Activated T-cell treated with anti-CD3 and anti-CD28 coated beads for 24 hours (primary cell): ENCODE results near the gene MAD1L1.

Experiments used
- DNase-seq: peaks from one replicate; pipeline ENCODE4 v3.0.0-alpha.2; 2020; ENCODE audit warnings: low read depth

Gene MAD1L1

GRCh38 chr7:1952169-1952760 is 280.5 kb downstream of the MAD1L1 start:
- DNase-seq: no peak

DNA sequence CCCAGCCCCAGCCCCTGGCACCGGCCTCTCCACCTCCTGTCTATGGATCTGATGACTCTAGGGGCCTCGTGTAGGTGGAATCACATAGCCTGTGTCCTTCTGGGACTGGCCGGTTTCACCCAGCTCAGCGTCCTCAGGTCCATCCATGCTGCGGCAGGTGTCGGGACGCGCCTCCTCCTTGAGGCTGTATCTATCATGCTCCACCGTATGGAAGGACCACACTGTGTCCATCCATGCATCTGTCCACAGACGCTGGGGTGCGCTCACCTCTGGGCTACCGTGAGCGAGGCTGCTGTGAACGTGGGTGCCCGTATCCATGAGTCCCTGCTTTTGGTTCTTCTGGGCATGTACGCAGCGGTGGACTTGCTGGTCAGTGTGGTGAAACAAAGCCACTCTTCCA is 281.1 kb downstream of the MAD1L1 start:
- DNase-seq: no peak

DNA sequence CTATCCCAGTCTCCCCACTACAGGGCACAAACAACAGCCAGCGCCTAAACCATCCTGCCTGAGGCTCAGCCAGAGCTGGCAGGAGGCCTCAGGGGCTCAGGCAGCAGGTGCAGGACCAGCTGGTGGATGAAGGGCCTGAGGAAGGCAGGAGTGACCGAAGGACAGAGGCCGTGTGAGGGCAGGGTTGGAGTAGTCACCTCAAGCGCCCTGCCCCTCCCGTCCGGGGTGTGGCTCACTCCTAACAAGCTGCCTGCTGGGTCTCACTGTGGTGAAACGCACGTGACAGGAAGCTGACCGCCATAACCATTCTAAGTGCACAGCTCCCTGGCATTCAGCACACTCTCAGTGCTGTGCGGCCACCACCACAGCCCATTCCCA is 281.6 kb downstream of the MAD1L1 start:
- DNase-seq: no peak

DNA sequence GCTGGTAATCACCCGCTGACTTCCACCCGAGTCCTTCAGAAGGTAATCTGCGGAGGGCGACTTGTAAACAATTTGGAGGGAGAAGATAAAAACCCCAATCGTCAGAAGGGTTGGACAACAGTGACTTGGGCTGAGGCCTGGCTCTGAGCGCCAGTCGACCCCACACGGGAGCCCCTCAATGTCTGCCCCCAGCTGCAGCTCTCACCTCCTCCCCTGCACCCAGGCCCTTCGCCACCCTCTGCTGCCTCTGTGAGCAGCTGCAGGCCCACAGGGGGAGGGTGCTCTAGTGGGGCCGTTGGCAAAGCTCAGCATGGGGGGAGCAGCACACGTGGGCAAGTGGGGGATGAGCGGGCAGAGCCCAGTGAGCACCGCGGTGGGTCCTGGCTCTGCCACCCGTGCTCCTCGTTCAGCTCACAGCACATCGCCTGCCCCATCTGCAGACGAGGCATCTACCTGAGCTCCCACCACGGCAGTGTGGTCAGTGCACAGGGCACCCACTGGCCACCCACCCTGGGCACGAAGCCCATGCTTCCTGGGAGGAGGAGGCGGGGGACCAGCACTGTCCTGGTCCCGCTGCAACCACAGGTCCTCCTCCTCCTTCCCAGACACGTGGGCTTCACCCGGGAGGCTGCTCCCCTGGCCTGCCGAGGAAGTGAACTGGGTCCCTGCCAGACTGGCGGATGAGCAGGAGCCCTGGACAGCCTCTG is 282.1 kb downstream of the MAD1L1 start:
- no peak for DNase-seq

- no peak for DNase-seq
Observed at GRCh38 chr7:1950066-1950451, 282.7 kb downstream of the MAD1L1 start.

DNA sequence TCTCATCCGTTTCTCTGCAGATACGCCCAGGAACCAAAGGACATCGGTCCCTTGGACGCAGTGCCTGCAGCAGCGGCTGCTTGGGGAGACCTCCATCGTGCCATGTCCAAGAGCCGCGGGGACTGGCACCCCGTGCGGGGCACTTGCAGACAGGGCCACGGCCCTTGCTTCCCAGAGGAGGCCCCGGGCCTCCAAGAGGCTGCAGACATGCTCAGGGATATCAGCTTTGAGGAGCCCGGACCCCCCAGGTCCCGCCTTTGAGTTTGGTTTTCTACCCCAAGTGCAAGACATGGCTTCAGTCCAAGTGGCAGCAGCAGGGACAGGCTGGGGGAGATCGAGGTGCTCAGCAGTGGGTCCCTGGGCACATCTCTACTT is 283.1 kb downstream of the MAD1L1 start:
- no peak for DNase-seq

GRCh38 chr7:1948887-1949680 is 283.7 kb downstream of the MAD1L1 start:
- no peak for DNase-seq

- DNase-seq: no peak
Observed at GRCh38 chr7:1948301-1948796, 284.4 kb downstream of the MAD1L1 start.

DNA sequence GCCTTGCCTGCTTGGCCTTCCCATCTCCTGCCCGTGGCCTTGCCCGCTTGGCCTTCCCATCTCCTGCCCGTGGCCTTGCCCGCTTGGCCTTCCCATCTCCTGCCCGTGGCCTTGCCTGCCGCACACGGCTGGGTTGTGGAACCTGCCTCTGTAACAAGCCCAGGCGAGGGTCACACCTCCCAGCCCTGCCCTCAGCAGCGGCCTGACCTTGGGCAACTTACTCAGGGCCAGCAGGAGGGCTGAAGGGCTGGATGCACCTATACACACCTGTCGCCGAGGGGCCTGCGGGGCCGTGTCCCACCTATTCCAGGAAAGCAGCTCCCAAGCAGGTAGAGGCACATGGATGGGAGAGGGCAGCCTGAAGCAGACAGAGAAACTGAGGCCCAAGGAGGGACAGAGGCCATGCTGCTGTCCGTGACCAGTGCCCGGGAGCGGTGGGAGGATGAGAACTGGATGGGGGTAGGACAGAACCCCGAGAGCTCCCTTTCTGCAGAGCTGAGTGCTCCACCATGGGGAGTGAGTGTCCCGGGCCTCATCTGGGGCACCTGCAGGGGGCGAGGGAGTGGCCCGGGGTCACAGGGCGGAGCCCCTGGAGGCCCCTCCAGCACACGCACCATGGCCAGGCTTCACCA is 285.0 kb downstream of the MAD1L1 start:
- DNase-seq: no peak

GRCh38 chr7:1946773-1947450 is 285.8 kb downstream of the MAD1L1 start:
- DNase-seq: no peak

DNA sequence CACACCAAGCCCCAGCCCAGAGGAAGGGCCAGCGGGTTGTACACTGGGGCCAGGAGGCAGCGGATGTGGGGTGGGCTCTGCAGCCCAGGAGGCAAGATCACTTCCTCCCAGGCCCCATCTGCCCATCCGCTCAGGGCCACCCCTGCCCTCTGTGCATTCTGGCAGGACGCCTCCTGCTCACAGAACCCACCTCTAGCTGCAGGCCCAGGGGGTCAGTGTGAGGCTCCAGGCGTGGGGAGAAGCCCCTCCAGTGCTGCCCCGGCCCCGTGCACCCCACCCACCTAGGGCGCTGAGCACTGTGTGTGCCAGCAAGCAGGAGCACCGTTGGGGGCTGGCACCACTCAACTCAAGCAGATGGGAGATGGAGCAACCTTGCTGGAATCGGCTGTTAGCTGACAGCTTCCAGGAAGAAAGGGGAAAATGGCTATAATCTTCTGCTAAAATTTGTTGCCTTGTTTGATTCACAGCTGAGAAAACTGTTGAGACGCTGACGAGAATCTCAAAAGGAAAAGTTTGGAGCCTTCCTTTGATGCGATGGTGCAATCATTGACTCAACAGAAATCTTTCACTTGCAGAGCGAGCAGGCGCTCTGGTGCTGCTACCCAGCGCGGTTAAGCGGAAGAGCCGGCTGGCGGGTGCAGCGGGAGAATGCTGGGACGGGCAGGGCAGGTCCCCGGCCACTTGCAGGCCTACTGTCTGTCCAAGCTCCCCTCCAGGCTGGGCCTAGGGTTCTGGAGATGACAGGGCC is 286.5 kb downstream of the MAD1L1 start:
- DNase-seq: no peak

- DNase-seq: no peak
Observed at GRCh38 chr7:1945558-1945957, 287.2 kb downstream of the MAD1L1 start.

DNA sequence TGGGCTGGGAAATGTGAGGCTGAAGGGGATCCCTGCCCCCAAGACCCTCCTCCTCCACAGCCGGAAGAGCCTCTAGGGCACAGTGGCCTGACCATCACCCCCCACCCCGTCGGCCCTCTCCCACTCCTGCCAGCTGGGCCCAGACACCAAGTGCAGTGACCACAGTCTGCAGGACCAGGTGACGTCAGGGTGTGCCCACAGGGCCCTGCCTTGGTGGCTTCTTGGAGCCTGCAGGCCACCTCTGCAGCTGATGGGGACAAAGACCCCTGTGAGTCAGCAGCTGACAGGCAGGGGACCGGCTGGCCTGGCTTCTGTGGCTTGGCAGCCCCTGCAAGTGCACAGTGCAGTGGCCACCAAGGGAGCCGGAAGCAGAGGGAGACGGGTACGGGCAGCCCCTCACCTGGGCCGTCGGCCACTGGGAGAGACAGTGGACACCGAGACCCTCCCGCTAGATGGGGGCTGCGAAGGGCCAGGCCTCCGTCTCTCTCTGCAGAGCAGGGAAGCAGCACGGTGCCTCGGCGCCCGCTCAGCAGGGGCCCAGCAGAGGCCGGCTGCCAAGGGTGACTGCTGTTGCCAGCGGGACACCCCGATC is 288.0 kb downstream of the MAD1L1 start:
- DNase-seq: no peak

GRCh38 chr7:1943933-1944618 is 288.7 kb downstream of the MAD1L1 start:
- DNase-seq: no peak

DNA sequence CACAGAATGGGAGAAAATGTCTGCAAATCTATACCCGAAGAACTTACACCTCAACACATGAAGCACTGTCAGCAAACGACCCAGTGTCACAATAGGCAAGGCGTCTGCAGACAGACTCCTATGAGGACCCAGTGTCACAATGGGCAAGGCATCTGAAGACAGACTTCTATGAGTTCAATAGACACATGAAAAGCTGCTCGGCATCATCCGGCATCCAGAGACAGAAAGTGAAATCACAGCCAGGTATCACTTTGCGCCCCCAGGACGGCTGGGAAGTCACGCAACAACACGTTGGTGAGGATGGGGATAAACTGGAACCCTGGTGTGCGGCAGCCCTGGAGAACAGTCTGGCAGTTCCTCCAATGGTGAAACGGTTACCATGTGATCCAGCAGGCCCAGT is 289.4 kb downstream of the MAD1L1 start:
- no peak for DNase-seq

GRCh38 chr7:1942941-1943289 is 289.8 kb downstream of the MAD1L1 start:
- DNase-seq: no peak

DNA sequence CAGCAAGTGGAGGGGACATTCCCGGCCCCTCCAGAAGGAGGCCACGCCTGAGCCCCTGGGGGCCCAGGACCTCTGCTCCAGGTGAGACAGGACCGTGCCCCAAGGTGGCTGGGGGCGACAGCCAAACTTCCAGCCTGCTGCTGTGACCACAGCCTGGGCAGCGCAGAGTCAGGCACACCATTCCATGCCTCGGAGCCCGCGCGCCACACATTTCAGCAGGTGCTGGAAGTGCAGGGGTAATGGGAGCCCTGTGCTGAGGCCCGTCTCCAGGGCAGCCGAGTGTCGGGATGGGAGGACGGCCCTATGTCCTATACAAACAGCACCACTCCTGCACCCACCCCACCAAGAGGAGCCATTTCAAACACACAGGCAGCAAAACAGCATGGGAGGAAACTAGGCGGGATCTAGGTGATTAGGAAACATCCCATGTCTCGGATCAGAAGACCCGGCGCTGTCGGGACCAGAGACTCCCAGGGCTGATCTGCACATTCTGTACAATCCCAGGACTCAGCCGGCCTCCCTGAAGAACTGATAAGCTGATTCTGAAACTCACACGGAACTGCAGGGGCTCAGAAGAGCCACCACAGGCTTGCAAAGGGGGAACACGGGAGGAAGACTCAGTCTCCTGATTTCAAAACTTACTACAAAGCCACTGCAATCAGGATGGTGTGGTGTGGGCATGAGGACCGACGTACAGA is 290.4 kb downstream of the MAD1L1 start:
- no peak for DNase-seq

- no peak for DNase-seq
Observed at GRCh38 chr7:1941464-1942242, 291.1 kb downstream of the MAD1L1 start.

- no peak for DNase-seq
Observed at GRCh38 chr7:1940863-1941262, 291.9 kb downstream of the MAD1L1 start.
